K562 (cell line): ENCODE measurements around the gene EFHB. TPM values are rescaled to one million over a fixed set of nuclear protein-coding genes. Genes with fewer than 3 reads are reported as not detected.

Experiments used
- ASH1L ChIP-seq: fragments of 450-650 bp; IDR thresholded peaks from 2 replicates; pipeline ENCODE4 v1.6.1; 2018; ENCODE audit warnings: borderline replicate concordance, mild to moderate bottlenecking, low read depth; ENCODE audit not compliant: partially characterized antibody
- CTBP1 ChIP-seq: fragments of 450-650 bp; IDR thresholded peaks from 2 replicates; pipeline ENCODE4 v1.6.1; 2016; ENCODE audit warnings: borderline replicate concordance
- HCFC1 ChIP-seq: IDR thresholded peaks from 2 replicates; pipeline ENCODE4 v1.6.1; 2012; ENCODE audit warnings: low read depth, low read length, improper control_type of control experiment
- NR0B1 ChIP-seq: fragments of 450-650 bp; IDR thresholded peaks from one replicate; pipeline ENCODE4 v1.6.1; 2018; ENCODE audit warnings: mild to moderate bottlenecking, moderate library complexity; ENCODE audit not compliant: partially characterized antibody
- NRF1 ChIP-seq, 2 experiments: fragments of 450-650 bp; IDR thresholded peaks in 1 of 2; conservative IDR thresholded peaks in 1 of 2; 2 replicates each; pipeline ENCODE4 v1.6.1; 2014; ENCODE audit warnings: mild to moderate bottlenecking in 2 of 2
- PHB2 ChIP-seq: fragments of 450-650 bp; IDR thresholded peaks from 2 replicates; pipeline ENCODE4 v1.6.1; 2017; ENCODE audit warnings: low read depth
- PTRF ChIP-seq: fragments of 450-650 bp; IDR thresholded peaks from 2 replicates; pipeline ENCODE4 v1.6.1; 2016; ENCODE audit warnings: mild to moderate bottlenecking, missing genetic modification characterization, missing compliant biosample characterization
- RAD51 ChIP-seq: fragments of 450-650 bp; IDR thresholded peaks from 2 replicates; pipeline ENCODE4 v1.7.1; 2016; ENCODE audit warnings: low read depth, mild to moderate bottlenecking, borderline replicate concordance
- SMARCE1 ChIP-seq: fragments of 450-650 bp; IDR thresholded peaks from 2 replicates; pipeline ENCODE4 v1.7.1; 2016; ENCODE audit warnings: mild to moderate bottlenecking
- SMC3 ChIP-seq: conservative IDR thresholded peaks from 2 replicates; pipeline ENCODE4 v1.6.1; 2011; ENCODE audit warnings: low read depth, low read length, improper control_type of control experiment; ENCODE audit not compliant: insufficient read depth
- SNAPC5 ChIP-seq: fragments of 250-450 bp; sonication (Bioruptor Pico); IDR thresholded peaks from 2 replicates; pipeline ENCODE4 v1.8.0; 2021; ENCODE audit warnings: moderate library complexity, mild to moderate bottlenecking, inconsistent platforms
- SUPT5H ChIP-seq: fragments of 450-650 bp; IDR thresholded peaks from 2 replicates; pipeline ENCODE4 v1.6.1; 2016
- U2AF2 ChIP-seq: fragments of 200-400 bp; formaldehyde crosslinking; optimal IDR thresholded peaks from 2 replicates; pipeline ENCODE3; 2017; ENCODE audit warnings: low read depth, mild to moderate bottlenecking, low read length
- YBX1 ChIP-seq: fragments of 450-650 bp; IDR thresholded peaks from 2 replicates; pipeline ENCODE4 v1.7.1; 2016; ENCODE audit warnings: mild to moderate bottlenecking
- ZBTB7A ChIP-seq: IDR thresholded peaks from 2 replicates; pipeline ENCODE4 v1.6.1; 2011; ENCODE audit warnings: low read depth, mild to moderate bottlenecking, low read length, moderate library complexity, borderline replicate concordance; ENCODE audit not compliant: control insufficient read depth
- ZC3H8 ChIP-seq: fragments of 450-650 bp; IDR thresholded peaks from 2 replicates; pipeline ENCODE4 v1.6.1; 2017
- ZNF274 ChIP-seq: IDR thresholded peaks from 2 replicates; pipeline ENCODE4 v1.6.1; 2011; ENCODE audit warnings: low read depth, mild to moderate bottlenecking, low read length, moderate library complexity, borderline replicate concordance
- ZNF311 ChIP-seq: fragments of 250-450 bp; sonication (Bioruptor Pico); IDR thresholded peaks from 2 replicates; pipeline ENCODE4 v1.4.0; 2020; ENCODE audit warnings: mild to moderate bottlenecking, moderate library complexity
- polyA plus RNA-seq, 8 experiments: library from polyadenylated mRNA; depleted of rRNA in 4 of 8; stranded (reverse) in 5 of 8; unstranded in 3 of 8; fragments of >200 nt; fragmentation: Nextera tagmentation in 2 of 8; fragmentation: Illumina TruSeq in 1 of 8; extraction: Ambion mirVana in 2 of 8; extraction: Trizol in 1 of 8; gene quantifications; 2 replicates each; pipeline versions ENCODE4 v1.2.1 to v1.2.3, GENCODE V29; 2011 to 2014; ENCODE audit warnings: inconsistent platforms in 1 of 8, missing spikeins in 1 of 8
- total RNA-seq, 7 experiments: library from RNA; depleted of rRNA in 6 of 7; stranded (reverse); fragments of >200 nt in 6 of 7; fragmentation: Illumina TruSeq in 2 of 7; extraction: Trizol in 2 of 7; gene quantifications; 2 replicates each; pipeline versions ENCODE4 v1.2.1 to v1.2.3, GENCODE V29; 2011 to 2021; ENCODE audit warnings: low replicate concordance in 1 of 7
- TF ChIP-seq, protein P1 (sequence below): sonication (generic); IDR thresholded peaks from 2 replicates; pipeline ENCODE4 v1.6.1; 2016
- TF ChIP-seq, protein P2 (sequence below): sonication (generic); formaldehyde crosslinking; IDR thresholded peaks from 2 replicates; pipeline ENCODE4 v1.4.0; 2020; ENCODE audit warnings: mild to moderate bottlenecking, missing genetic modification reagents
- TF ChIP-seq, protein P3 (sequence below): fragments of 250-450 bp; sonication (Bioruptor Pico); IDR thresholded peaks from 2 replicates; pipeline ENCODE4 v1.4.0; 2020; ENCODE audit warnings: borderline replicate concordance

EFHB gene
- total and polyA plus RNA-seq, 9 of the 15 experiments (the other 6 are each of a cell fraction or from before 2014, with no cell fraction given): 1.5 to 4.0 (median 1.8) TPM

DNA sequence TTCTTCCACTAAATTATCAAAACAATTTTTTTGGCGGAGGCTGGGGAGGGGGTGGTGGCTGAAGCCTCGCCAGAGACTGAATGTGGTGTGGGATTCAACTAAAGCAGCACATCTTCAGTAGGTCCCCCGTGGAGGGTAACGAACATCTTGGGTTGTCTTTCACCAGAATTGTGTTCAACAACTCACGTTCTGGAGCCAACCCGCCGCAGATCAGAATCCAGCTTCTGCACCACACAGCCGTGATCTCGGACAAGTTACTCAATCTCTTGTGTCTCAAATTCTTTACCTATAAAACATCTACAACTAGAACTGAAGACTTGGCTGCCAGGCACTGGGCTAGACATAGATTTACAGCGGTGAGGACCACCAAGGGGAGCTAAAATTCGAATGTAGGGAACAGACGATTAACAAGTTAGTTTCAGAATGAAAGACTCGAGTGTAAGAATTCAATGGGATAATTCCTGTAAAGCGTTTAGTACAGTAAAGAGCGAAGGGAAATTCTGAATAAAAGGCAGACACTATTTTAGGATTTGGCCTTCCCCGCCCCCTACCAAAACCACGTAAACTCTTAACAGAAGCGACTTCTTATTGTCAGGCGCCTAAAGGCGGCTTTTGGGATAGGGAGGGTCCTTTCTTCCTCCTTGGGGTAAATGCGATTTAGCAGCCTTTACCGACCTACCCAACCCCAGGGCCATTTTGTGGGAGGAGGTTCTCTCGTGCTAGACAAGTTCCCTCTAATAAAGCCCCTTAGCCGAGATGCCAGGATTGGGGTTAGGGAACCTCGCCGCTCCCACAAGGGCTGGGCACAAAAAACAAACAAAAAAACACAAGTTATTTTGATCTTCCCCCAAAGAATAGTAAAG is 12.2 kb upstream of the EFHB start (continued):
- TF ChIP-seq PHB2: no peak
- TF ChIP-seq U2AF2: no peak
- TF ChIP-seq, protein P1, sequence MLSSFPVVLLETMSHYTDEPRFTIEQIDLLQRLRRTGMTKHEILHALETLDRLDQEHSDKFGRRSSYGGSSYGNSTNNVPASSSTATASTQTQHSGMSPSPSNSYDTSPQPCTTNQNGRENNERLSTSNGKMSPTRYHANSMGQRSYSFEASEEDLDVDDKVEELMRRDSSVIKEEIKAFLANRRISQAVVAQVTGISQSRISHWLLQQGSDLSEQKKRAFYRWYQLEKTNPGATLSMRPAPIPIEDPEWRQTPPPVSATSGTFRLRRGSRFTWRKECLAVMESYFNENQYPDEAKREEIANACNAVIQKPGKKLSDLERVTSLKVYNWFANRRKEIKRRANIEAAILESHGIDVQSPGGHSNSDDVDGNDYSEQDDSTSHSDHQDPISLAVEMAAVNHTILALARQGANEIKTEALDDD: peak; percentile 21; the same call in 1 of the 2 replicates
- TF ChIP-seq ZC3H8: no peak
- 0 out of 2 replicates have a peak, but pooled peaks have one; percentile 39 for TF ChIP-seq ZNF311 (CRISPR knock-in tag)
- TF ChIP-seq CTBP1: no peak
- TF ChIP-seq NR0B1: no peak
- no peak for TF ChIP-seq HCFC1
- TF ChIP-seq PTRF (tag): no peak
- TF ChIP-seq, protein P2, sequence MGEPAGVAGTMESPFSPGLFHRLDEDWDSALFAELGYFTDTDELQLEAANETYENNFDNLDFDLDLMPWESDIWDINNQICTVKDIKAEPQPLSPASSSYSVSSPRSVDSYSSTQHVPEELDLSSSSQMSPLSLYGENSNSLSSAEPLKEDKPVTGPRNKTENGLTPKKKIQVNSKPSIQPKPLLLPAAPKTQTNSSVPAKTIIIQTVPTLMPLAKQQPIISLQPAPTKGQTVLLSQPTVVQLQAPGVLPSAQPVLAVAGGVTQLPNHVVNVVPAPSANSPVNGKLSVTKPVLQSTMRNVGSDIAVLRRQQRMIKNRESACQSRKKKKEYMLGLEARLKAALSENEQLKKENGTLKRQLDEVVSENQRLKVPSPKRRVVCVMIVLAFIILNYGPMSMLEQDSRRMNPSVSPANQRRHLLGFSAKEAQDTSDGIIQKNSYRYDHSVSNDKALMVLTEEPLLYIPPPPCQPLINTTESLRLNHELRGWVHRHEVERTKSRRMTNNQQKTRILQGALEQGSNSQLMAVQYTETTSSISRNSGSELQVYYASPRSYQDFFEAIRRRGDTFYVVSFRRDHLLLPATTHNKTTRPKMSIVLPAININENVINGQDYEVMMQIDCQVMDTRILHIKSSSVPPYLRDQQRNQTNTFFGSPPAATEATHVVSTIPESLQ (CRISPR knock-in tag): no peak
- TF ChIP-seq ZNF274: no peak
- no peak for TF ChIP-seq SNAPC5
- TF ChIP-seq ZBTB7A: no peak
- TF ChIP-seq RAD51: no peak
- TF ChIP-seq SMARCE1: peak; percentile 61; the same call in 1 of the 2 replicates
- no peak for TF ChIP-seq YBX1
- TF ChIP-seq NRF1 (conservative IDR thresholded peaks at IDR 0.05 in 1 of 2, IDR thresholded peaks at IDR 0.05 in 1 of 2): no peak
- TF ChIP-seq ASH1L: no peak
- TF ChIP-seq, protein P3, sequence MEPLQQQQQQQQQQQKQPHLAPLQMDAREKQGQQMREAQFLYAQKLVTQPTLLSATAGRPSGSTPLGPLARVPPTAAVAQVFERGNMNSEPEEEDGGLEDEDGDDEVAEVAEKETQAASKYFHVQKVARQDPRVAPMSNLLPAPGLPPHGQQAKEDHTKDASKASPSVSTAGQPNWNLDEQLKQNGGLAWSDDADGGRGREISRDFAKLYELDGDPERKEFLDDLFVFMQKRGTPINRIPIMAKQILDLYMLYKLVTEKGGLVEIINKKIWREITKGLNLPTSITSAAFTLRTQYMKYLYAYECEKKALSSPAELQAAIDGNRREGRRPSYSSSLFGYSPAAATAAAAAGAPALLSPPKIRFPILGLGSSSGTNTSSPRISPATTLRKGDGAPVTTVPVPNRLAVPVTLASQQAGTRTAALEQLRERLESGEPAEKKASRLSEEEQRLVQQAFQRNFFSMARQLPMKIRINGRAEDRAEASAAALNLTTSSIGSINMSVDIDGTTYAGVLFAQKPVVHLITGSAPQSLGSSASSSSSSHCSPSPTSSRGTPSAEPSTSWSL (CRISPR knock-in tag): 0 out of 2 replicates have a peak, but pooled peaks have one; percentile 85
- TF ChIP-seq SMC3: no peak
- TF ChIP-seq SUPT5H: no peak
